Epithelial cell of esophagus (primary cell): ENCODE results near the gene PDCD5.

Experiments
- DNase-seq: peaks from one replicate; pipeline ENCODE4 v3.0.0; 2010; ENCODE audit warnings: low read depth
- H3K4me3 ChIP-seq: 2 replicates; pipeline ENCODE4 v1.5.1; 2011; ENCODE audit warnings: mild to moderate bottlenecking, low read length, control low read depth
- CTCF ChIP-seq: IDR thresholded peaks from 2 replicates; pipeline ENCODE4 v1.5.1; 2011; ENCODE audit warnings: low read depth, mild to moderate bottlenecking, low read length, control low read depth, inconsistent platforms; ENCODE audit not compliant: insufficient read depth; ENCODE audit errors: missing control alignments

The PDCD5 gene

GRCh38 chr19:32543115-32543900, 37.7 kb upstream of the PDCD5 start:
- peak; percentile 17 for DNase-seq
- TF ChIP-seq CTCF: no peak
- no peak overlapping the region for H3K4me3 ChIP-seq

GRCh38 chr19:32544917-32545316, 36.1 kb upstream of the PDCD5 start:
- no peak for DNase-seq
- no peak for TF ChIP-seq CTCF
- H3K4me3 ChIP-seq: no peak overlapping the region

- no peak for DNase-seq
- H3K4me3 ChIP-seq: no peak overlapping the region
- TF ChIP-seq CTCF: no peak
These were observed 30.3 kb upstream of the PDCD5 start for GRCh38 chr19:32550666-32551065.

DNA sequence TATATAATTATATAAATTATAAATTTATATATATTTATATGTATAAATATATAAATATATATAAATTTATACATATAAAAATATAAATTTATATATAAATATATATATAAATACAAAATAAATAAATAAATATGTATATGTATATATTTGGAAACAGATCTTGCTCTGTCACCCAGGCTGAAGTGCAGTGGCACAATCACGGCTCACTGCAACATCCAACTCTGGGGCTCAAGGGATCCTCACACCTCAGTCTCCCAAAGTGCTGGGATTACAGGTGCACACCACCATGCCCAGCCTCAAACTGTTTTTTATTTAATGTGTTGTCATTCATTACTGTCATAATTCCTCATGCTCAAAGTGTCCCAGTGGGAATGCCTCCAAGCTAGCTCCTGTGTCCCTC, 25.2 kb upstream of the PDCD5 start:
- TF ChIP-seq CTCF: no peak
- H3K4me3 ChIP-seq: no peak overlapping the region
- no peak for DNase-seq

GRCh38 chr19:32558607-32559228, 22.3 kb upstream of the PDCD5 start:
- DNase-seq: no peak
- TF ChIP-seq CTCF: no peak

GRCh38 chr19:32563761-32564160, 17.2 kb upstream of the PDCD5 start:
- no peak overlapping the region for H3K4me3 ChIP-seq
- DNase-seq: no peak
- no peak for TF ChIP-seq CTCF

More at GRCh38 chr19:32558607-32559228, 22.3 kb upstream of the PDCD5 start:
- H3K4me3 ChIP-seq: no peak overlapping the region
